Thoracic aorta (tissue), 2 donors: Measurements from ENCODE around the gene TTC7B. TPM values are rescaled to one million over a fixed set of nuclear protein-coding genes. Genes with fewer than 3 reads are reported as not detected.

ENCODE experiments used
- ATAC-seq: fragments of 150-250 bp; one replicate; pipeline ENCODE4 v1.8.0; 2017; ENCODE audit warnings: low read depth; ENCODE audit not compliant: insufficient number of reproducible peaks, low FRiP score
- DNase-seq: peaks from one replicate; pipeline ENCODE4 v3.0.0-alpha.2; 2020; ENCODE audit warnings: low spot score
- H3K27ac ChIP-seq, 2 donors: fragments of 200-600 bp; sonication (generic); 1 replicate in 1 of 2; 2 replicates in 1 of 2; pipeline ENCODE4 v1.5.1; 2016; ENCODE audit warnings: mild to moderate bottlenecking in 2 of 2, moderate library complexity in 2 of 2
- H3K27me3 ChIP-seq: fragments of 200-600 bp; sonication (generic); replicated peaks from 2 replicates; pipeline ENCODE4 v1.6.0; 2016; ENCODE audit warnings: mild to moderate bottlenecking; ENCODE audit not compliant: insufficient read depth
- H3K36me3 ChIP-seq: fragments of 200-600 bp; sonication (generic); one replicate; pipeline ENCODE4 v1.5.1; 2016
- H3K4me1 ChIP-seq, 2 donors: fragments of 200-600 bp; sonication (generic); 1 replicate in 1 of 2; 2 replicates in 1 of 2; pipeline versions ENCODE4 v1.5.1 to v1.6.0; 2016; ENCODE audit warnings: low read depth in 2 of 2, mild to moderate bottlenecking in 1 of 2; ENCODE audit not compliant: control insufficient read depth in 1 of 2
- H3K4me3 ChIP-seq: fragments of 200-600 bp; sonication (generic); 2 replicates; pipeline ENCODE4 v1.5.1; 2016; ENCODE audit warnings: mild to moderate bottlenecking
- H3K9me3 ChIP-seq: fragments of 200-600 bp; sonication (generic); 2 replicates; pipeline ENCODE4 v1.5.1; 2016
- CTCF ChIP-seq: fragments of 200-600 bp; sonication (generic); IDR thresholded peaks from one replicate; pipeline ENCODE4 v1.5.1; 2019; ENCODE audit warnings: antibody characterized with exemption
- total RNA-seq, 2 donors: library from RNA; depleted of rRNA; stranded (reverse); fragments of >200 nt; gene quantifications; one replicate each; pipeline versions ENCODE4 v1.1.0 to v1.2.3, GENCODE V29; 2016

TTC7B gene
- total RNA-seq, 2 donors from 2014 or later: 38.9 to 56.3 TPM

DNA sequence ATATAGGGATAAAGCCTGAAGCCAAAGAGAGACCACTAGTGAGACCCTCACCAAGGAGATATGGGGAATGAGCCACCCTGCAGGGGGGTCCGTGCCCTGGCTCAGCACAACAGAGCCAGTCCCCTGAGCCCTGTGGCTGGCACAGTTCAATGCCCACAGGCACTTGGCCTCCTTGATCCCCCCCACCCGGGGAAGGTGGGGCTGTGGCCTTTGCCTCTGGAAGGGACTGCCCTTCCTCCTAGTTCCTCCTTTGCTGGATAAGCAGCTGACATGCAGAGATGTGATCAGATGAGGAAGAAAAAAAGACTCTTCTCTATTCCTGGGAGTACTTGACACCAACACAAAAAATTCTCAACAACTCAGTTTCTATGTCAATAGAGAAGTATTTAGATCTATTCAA lies 19.9 kb downstream of the TTC7B start:
- Histone ChIP-seq H3K4me1 (peaks cover 2 to 10% of the 10 kb centered on the region in 2 donors), H3K36me3 (no peaks in the 10 kb centered on the region), H3K4me3 (no peak overlapping the region), H3K9me3 (no peaks in the 10 kb centered on the region), H3K27me3 (no peaks in the 10 kb centered on the region), H3K27ac (no peak overlapping the region)
- no peak for ATAC-seq
- DNase-seq: no peak
- TF ChIP-seq CTCF: no peak

GRCh38 chr14:90795744-90796143 lies 20.5 kb downstream of the TTC7B start:
- no peak for DNase-seq
- no peak overlapping the region for H3K27ac ChIP-seq
- no peak for TF ChIP-seq CTCF

DNA sequence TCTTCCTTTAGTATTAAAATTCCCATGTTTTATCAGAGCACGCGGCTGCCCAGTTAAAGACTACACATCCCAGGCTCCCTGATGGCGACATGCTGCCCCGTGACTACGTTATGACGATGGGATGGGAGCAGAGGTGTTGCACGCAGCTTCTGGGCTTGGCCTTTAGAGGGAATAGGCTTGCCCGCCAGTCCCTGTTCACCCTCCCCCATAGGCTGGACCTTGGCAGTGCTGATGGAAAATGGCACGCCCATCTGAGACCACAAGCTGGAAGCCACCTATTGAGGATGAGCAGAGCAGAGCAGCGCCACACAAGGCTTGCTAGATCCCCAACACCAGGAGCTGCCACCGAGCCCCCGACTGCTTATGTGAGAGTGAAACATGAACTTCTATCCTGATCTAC lies 24.7 kb downstream of the TTC7B start:
- TF ChIP-seq CTCF: no peak
- no peak for ATAC-seq
- no peak for DNase-seq

More at GRCh38 chr14:90795744-90796143, 20.5 kb downstream of the TTC7B start:
- no peaks in the 10 kb centered on the region for H3K27me3 ChIP-seq
- peaks cover 2 to 10% of the 10 kb centered on the region in 2 donors for H3K4me1 ChIP-seq
- no peak for ATAC-seq
- H3K9me3 ChIP-seq: no peaks in the 10 kb centered on the region
- no peaks in the 10 kb centered on the region for H3K36me3 ChIP-seq
- no peak overlapping the region for H3K4me3 ChIP-seq

DNA sequence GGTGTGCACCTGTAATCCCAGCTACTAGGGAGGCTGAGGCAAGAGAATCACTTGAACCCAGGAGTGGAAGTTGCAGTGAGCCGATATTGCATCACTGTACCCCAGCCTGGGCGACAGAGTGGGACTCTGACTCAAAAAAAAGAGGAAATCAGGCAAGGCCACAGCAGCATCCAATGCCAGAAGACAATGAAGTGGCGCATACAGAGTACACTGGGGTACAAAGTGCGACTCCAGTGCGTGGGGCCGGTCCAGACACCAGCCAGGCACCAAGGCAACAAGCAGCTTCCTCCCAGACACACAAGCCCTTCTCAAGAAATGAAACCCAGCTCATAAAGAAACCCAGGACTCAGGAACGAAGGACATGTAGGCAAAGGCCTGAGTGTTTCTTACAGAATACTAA lies 28.2 kb downstream of the TTC7B start:
- Histone ChIP-seq H3K9me3 (no peaks in the 10 kb centered on the region), H3K27ac (no peak overlapping the region), H3K4me3 (no peak overlapping the region), H3K4me1 (no peaks in the 10 kb centered on the region), H3K36me3 (peaks cover 6% of the 10 kb centered on the region), H3K27me3 (no peaks in the 10 kb centered on the region)
- no peak for TF ChIP-seq CTCF
- ATAC-seq (no peak), DNase-seq (no peak)

More for the DNA sequence above, 24.7 kb downstream of the TTC7B start:
- peaks cover 2 to 10% of the 10 kb centered on the region in 2 donors for H3K4me1 ChIP-seq
- no peaks in the 10 kb centered on the region for H3K27me3 ChIP-seq
- no peak overlapping the region for H3K27ac ChIP-seq
- no peak overlapping the region for H3K4me3 ChIP-seq
- H3K36me3 ChIP-seq: no peaks in the 10 kb centered on the region
- H3K9me3 ChIP-seq: no peaks in the 10 kb centered on the region

GRCh38 chr14:90785876-90786450 lies 30.3 kb downstream of the TTC7B start:
- Histone ChIP-seq H3K36me3 (peaks cover 6% of the 10 kb centered on the region), H3K9me3 (no peaks in the 10 kb centered on the region), H3K4me3 (no peak overlapping the region), H3K27ac (no peak overlapping the region), H3K4me1 (no peaks in the 10 kb centered on the region), H3K27me3 (no peaks in the 10 kb centered on the region)
- no peak for TF ChIP-seq CTCF
- no peak for ATAC-seq
- no peak for DNase-seq
